GM10266 (cell line): Measurements from ENCODE around the gene AQP3.

Experiments used
- DNase-seq: peaks from one replicate; pipeline ENCODE4 v3.0.0; 2012; ENCODE audit errors: extremely low spot score
- CTCF ChIP-seq: IDR thresholded peaks from 2 replicates; pipeline ENCODE4 v1.5.1; 2012; ENCODE audit warnings: mild to moderate bottlenecking, low read depth; ENCODE audit not compliant: control insufficient read depth, insufficient read depth; ENCODE audit errors: missing control alignments

AQP3 gene

GRCh38 chr9:33446240-33446945 lies 1.0 kb downstream of the AQP3 start:
- TF ChIP-seq CTCF, result no peak
- DNase-seq, result peak; percentile 70

GRCh38 chr9:33445389-33446239 lies 1.8 kb downstream of the AQP3 start:
- no peak for TF ChIP-seq CTCF
- no peak for DNase-seq

GRCh38 chr9:33443464-33444154 lies 3.8 kb downstream of the AQP3 start:
- TF ChIP-seq CTCF, result no peak
- DNase-seq, result no peak

DNA sequence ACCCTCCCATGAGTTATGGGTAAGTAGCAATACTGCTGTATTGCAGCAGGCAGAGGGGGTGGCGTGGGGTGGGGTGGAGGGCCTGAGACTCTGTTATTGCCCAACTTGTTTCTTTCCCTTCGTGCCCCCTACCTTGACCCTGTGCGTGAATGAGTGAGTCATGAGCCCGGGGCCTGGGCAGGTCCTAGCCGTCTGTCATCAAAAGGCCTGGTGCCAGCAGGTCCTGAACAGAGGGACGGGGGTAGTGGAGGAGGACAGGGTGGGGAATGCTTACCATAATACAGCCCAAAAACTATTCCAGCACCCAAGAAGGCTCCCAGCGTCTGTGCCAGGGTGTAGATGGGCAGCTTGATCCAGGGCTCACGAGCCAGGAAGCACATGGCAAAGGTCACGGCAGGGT lies 4.3 kb downstream of the AQP3 start:
- TF ChIP-seq CTCF, result no peak
- no peak for DNase-seq

DNA sequence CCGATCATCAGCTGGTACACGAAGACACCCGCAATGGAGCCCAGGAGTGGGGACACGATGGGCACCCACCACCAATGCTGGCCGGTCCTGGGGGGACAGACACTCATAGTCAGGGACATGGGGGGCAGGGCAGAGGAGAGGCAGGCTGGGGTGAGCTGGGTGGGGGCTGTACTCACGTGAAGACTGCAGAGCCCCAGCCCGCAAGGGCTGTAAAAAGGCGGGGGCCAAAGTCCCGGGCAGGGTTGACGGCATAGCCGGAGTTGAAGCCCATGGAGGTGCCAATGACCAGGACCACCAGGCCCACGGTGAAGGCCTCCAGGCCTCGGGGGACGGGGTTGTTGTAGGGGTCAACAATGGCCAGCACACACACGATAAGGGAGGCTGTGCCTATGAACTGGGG lies 5.3 kb downstream of the AQP3 start:
- TF ChIP-seq CTCF, result no peak
- DNase-seq, result no peak

DNA sequence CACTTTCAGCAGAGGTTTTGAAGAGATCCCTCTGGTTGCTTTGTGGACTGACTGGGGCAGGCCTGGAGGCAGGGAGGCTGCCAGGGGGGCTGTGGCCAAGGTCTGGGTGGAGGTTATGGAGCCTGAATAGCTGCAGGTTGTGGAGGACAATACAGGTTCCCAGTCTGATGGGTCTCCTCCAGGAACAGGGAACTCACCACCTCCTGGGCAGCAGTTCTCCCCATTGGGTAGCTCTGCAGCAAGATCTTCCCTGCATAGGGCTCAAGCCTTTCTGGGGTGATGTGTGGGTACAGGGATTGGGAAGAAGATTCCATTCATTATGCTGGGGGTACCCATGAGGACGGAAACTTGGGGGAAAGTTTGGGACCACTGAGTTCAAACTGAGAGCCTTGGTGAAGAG lies 6.8 kb downstream of the AQP3 start:
- TF ChIP-seq CTCF, result no peak
- no peak for DNase-seq
